Measurements from ENCODE around the gene OR2T35.

DNA sequence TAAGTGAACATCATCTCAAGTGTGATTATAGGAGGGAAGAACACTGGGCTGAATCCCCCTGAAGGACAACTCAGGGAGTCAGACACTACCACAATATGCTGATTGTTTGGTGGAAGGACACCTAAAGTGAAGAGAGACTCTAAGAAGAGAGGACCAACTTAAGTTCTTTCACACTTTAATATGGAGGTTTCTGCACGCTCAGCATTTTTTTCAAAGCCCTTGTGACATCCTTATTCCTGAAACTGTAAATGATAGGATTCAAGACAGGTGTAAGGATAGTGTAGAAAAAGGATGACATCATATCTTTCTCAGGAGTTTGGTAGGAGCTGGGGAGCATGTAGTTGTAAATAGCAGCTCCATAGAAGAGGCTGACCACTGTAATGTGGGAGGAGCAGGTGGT is 52.4 kb downstream of the OR2T35 start:
- TF ChIP-seq POLR2A (IDR thresholded peaks at IDR 0.05) = no peak
- TF ChIP-seq, protein P1, sequence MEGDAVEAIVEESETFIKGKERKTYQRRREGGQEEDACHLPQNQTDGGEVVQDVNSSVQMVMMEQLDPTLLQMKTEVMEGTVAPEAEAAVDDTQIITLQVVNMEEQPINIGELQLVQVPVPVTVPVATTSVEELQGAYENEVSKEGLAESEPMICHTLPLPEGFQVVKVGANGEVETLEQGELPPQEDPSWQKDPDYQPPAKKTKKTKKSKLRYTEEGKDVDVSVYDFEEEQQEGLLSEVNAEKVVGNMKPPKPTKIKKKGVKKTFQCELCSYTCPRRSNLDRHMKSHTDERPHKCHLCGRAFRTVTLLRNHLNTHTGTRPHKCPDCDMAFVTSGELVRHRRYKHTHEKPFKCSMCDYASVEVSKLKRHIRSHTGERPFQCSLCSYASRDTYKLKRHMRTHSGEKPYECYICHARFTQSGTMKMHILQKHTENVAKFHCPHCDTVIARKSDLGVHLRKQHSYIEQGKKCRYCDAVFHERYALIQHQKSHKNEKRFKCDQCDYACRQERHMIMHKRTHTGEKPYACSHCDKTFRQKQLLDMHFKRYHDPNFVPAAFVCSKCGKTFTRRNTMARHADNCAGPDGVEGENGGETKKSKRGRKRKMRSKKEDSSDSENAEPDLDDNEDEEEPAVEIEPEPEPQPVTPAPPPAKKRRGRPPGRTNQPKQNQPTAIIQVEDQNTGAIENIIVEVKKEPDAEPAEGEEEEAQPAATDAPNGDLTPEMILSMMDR (IDR thresholded peaks at IDR 0.05) = no peak

Measured in lower leg skin (tissue), 3 donors.